G401 (cell line): ENCODE results near the gene MPZL2. TPM values are rescaled to one million over a fixed set of nuclear protein-coding genes. Genes with fewer than 3 reads are reported as not detected.

Experiments
- DNase-seq: peaks from one replicate; pipeline ENCODE4 v3.0.0-alpha.2; 2015; ENCODE audit warnings: low spot score
- in situ Hi-C: cut with HindIII; loops from 2 replicates; pipeline ENCODE4 v1.10.0; 2016; ENCODE audit warnings: low sequenced_read_pairs, mixed read lengths
- total RNA-seq: library from RNA; depleted of rRNA; stranded (reverse); fragments of >200 nt; shearing (Covaris generic); gene quantifications from 2 replicates; pipeline ENCODE4 v1.2.3, GENCODE V29; 2014

The MPZL2 gene
- total RNA-seq, 1 experiment from 2014 or later: not detected

GRCh38 chr11:118251858-118252652, 12.0 kb downstream of the MPZL2 start, which contains the start of gene MPZL3:
Gene MPZL3, minus strand, starts transcription at chr11:118252365. Its CDS starts 71 bp downstream, at chr11:118252294.
- DNase-seq: peak; percentile 94
- in situ Hi-C loops: no loop called here

DNA sequence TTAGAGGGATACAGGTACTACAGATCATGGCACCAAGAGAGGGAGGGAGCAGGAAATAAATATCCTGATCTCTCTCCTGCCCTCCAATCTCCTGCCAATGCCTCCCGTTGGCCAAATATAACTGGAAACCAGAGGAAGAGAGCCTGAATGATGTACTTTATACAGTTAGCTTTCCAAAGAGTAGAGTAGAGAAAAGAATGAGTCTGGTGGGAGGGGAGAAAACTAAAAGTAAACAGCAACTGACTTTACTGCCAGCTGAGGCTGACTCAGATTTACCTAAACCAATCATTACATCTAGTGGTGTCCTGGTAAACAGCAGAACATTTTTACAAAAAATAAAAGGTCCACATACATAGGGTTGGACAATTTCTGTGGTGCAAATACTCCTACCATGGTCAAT, 17.1 kb downstream of the MPZL2 start:
- in situ Hi-C loops: no loop called here
- DNase-seq: no peak

DNA sequence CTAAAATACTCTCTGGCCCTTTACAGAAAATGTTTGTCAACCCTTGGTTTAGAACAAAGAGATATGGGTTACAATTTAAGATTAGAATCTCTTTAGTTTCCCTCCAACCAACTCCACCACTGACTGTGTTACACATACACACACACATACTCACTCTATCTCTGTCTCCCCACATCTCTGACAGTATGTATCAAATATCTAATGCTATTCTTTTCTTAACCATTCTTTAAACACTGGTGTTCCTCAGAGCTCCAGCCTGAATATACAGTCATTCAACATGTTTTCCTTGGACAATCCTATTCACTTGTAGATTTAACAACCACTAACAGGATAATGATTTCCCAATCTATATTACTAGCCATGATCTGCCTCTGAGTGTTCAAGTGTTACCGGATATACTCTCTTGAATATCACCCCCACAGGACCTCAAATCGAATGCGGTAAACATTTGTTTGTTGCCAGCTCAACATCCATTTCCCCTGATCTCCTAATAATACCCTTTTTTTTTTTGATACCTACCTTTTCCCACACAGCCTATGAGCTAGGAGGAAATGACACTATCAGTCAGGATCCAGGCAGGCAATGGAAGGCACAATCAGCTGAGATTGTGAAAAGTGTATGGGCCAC, 18.0 kb downstream of the MPZL2 start:
- in situ Hi-C loops: no loop called here
- DNase-seq: no peak

GRCh38 chr11:118243993-118244762, 19.9 kb downstream of the MPZL2 start:
- in situ Hi-C loops: no loop called here
- no peak for DNase-seq

DNA sequence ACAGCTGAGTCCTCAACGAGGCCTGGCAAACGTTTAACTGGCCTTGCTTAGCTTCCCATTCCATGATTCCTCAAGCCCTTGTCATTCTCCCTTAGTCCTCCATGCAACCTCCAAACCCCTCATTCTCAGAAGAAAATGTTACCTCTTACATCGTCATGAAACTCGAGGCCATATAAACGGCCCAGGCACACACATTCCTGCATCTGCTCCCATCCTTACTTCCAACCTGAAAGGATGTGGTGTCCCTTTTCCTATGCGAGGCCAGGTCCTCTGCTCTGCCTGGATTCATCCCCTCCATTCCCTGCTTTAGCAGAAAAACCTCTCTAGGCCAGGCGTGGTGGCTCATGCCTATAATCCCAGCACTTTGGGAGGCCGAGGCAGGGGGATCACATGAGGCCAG, 20.9 kb downstream of the MPZL2 start:
- in situ Hi-C loops: no loop called here
- no peak for DNase-seq

DNA sequence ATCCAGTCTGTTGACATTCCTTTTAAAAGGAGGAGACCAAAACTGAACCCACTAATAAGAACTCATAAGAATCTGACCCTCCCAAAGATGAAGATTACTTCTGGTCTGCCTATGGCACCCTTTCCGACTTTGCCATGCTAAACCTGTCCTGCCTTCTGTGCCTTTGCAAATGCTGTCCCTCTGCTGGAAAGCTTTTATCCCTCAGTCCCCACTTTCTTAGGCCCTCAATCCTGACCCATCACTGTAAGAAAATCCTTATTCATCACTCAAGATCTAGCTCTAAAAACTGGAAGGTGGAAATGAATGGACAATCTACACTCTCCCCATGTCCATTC, 22.4 kb downstream of the MPZL2 start:
- in situ Hi-C loops: no loop called here

DNA sequence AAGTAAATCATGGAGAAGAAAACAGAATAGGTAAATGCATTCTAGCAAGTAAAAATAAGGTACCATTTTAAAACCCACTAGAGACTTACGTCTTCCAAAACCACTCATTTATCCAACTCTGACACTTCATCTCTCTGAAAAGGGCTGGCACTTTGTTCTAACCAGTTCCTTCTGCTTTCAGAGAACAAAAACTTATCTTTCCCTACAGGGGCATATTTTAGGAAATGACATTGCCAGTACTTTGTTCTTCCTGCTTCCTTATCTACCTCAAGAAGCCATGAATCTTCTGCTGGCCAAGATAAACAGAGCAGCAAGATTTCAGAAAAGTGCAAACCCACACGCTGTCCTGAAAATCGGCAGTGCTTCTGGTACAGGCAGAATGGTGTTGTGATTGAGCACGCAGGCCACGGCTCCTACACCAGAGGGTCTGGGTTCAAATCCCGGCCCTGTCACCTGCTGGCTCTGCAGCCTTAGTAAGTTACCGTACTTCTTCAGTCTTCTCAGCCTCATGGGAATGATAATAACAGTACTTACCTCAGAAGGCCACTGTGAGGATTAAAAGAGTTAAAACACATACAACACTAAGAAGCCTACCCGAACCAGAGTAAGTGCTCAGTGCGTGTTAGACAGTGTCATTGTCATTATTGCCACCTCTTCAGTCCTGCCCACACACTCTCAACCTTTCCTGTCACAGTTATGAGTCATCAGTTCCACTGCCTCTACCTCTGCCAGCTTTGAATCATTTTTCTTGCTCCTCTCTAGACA, 22.9 kb downstream of the MPZL2 start:
- in situ Hi-C loops: no loop called here
- no peak for DNase-seq

More for the DNA sequence above, 22.4 kb downstream of the MPZL2 start:
- DNase-seq: no peak

- in situ Hi-C loops: no loop called here
Measured at GRCh38 chr11:118239509-118240205, 24.4 kb downstream of the MPZL2 start.

DNA sequence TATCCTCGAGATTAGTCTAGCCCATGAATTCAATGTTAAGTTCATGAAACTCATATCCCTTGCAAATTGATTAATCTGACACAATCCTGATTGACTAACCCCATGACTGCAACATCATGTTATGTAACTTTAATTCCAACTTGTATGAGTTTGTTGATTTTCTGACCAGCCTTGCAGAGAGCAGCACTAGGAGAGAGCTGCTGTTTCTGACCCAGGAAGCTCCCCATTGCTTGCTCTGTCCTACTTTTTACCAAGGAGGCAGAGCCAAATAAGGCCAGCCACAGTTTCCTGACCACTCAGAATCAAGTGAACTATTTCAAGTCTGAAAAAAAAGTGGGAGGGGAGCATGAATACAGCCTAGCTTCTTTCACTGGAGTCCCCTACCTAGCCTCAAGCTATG, 25.2 kb downstream of the MPZL2 start:
- in situ Hi-C loops: no loop called here
- DNase-seq: peak; percentile 29

More at GRCh38 chr11:118239509-118240205, 24.4 kb downstream of the MPZL2 start:
- no peak for DNase-seq

GRCh38 chr11:118238421-118238820, 25.7 kb downstream of the MPZL2 start:
- no peak for DNase-seq

DNA sequence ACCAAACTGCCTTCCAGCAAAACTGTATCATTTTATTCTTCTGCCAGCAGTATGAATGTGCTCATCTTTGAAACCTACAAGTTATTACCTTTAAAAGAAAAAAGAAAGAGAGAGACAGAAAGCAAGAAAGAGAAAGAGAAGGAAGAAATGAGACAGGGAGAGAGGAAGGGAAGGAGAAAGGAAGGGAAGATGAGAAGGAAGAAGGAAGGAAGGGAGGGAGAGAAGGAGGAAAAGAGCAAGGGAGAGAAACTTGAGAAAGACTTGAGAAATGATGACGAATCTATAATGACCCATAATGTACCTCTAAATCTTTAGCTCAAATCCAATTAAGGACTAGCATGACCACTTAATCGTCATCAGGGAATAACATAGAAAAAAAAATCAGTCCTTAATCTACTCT, 27.9 kb downstream of the MPZL2 start:
- no peak for DNase-seq
- in situ Hi-C loops: no loop called here

More at GRCh38 chr11:118238421-118238820, 25.7 kb downstream of the MPZL2 start:
- in situ Hi-C loops: no loop called here

DNA sequence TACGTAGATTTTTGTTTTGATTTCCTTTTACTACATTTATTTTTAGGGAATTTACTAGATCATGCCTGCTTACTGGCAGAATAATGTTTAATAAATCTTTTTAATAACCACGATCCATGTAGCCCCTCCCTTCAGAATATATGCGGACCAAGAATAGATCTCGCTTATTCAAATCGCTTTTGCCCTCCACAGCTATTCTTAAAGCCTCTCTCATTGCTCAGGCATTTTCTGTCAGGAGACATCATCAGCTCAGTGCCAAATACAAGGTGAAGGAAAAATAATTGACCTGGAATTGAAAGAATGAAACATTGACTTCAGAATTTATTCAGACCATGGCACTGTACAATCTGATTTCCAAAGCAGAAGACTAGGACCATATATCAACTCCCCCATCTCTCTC, 29.3 kb downstream of the MPZL2 start:
- in situ Hi-C loops: no loop called here
- DNase-seq: no peak

DNA sequence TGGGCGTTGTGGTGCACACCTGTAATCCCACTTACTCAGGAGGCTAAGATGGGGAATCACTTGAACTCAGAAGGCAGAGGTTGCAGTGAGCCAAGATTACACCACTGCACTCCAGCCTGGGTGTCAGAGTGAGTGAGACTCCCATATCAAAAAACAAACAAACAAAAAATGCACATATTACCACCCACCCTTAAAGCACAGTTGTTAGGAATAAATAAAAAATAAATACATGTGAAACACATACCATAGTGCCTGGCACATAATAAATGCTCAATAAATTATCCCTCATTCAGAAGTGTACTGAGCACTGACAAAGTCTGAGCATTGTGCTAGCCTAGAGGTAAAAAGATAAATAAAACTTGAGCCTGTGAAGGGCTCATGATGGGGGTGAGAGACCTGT, 30.2 kb downstream of the MPZL2 start:
- in situ Hi-C loops: no loop called here
- DNase-seq: no peak

DNA sequence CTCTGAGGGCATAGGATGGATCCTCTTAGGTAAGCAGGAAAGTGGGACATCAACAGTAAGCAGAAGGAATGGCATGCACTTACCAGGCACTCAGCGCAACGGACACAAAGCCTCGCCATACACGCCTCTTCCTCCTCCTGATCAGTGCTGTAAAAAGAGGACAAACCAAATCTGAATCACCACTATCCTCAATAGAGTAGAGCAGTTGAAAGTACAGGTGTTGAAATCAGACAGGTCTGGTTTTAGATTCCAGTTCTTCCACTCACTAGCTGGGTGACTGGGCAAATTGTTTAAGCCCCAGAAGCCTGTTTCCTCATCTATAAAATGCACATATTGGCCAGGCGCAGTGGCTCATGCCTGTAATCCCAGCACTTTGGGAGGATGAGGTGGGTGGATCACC, 30.7 kb downstream of the MPZL2 start:
- no peak for DNase-seq
- in situ Hi-C loops: no loop called here

DNA sequence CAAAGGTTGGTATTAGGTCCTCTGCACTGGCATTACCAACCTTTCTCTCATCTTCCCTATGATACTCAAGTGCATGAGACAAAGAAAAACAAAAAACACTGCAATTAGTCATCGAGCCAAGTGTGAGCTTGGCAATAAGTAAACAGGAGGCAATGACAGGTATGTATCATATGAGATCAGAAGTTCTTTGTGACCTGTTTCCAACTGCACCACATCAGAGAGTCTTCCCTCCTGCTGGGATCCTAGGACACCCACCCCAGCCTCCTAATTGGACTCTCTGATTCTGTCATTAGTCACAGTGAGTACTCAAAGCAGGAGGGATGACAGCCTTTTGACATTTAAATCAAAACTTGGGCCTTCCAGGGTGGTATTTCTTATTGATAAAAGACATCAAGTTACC, 31.4 kb downstream of the MPZL2 start:
- in situ Hi-C loops: no loop called here
- DNase-seq: no peak

- no peak for DNase-seq
- in situ Hi-C loops: no loop called here
Measured at GRCh38 chr11:118231461-118231860, 32.6 kb downstream of the MPZL2 start.

DNA sequence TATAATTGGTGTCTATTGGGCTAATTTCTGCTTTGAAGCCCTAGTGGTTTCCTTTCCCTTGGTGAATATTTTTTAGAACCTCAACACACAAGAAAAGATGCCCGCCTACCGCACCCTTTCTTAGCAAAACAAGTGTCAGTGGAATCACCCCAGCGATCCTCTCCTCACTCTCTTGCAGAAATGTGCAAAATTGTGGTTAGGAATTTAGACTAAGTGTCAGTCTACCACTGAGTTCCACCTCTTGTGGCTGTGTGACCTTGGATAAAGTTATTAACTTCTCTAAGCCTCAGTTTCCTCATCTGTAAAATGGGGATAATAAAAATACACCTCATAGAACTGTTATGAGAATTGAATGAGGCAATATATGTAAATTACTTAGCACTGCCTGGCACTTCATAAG, 34.0 kb downstream of the MPZL2 start:
- in situ Hi-C loops: no loop called here

DNA sequence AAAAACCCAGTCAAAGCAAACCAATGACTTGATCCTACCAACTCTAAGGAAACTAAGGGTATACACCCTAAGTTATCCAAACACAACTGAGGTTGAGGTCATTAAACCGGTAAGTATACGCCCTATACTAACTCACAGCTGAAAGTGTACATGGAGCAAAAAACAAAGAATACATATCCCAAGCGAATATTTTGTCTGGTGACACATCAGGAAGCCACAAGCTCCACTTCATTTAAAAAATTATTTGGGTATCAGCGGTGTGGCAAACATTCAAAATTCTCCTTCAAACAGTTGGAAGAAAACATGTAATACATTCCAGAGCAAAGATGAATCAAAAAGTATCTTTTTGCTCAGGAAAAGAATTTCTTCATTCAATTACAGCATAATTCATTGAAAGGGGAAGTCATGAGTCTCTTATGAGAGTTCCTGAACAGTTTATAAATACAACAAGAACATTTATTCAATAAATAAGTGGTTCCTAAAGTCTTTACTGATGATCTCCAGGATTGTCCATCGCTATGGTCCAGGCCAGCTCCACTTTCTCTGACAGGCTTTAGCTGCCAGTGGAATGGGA, 34.7 kb downstream of the MPZL2 start:
- no peak for DNase-seq
- in situ Hi-C loops: no loop called here

More for the DNA sequence above, 34.0 kb downstream of the MPZL2 start:
- DNase-seq: no peak
